NCI-H128 (cell line): Measurements from ENCODE around the gene DCN.

Experiments used
- DNase-seq: peaks from one replicate; lab custom pipeline; 2025; ENCODE audit not compliant: unreplicated experiment; lab: John Stamatoyannopoulos, UW

Gene DCN

GRCh38 chr12:91140026-91140931 is 42.3 kb downstream of the DCN start:
- no peak for DNase-seq

DNA sequence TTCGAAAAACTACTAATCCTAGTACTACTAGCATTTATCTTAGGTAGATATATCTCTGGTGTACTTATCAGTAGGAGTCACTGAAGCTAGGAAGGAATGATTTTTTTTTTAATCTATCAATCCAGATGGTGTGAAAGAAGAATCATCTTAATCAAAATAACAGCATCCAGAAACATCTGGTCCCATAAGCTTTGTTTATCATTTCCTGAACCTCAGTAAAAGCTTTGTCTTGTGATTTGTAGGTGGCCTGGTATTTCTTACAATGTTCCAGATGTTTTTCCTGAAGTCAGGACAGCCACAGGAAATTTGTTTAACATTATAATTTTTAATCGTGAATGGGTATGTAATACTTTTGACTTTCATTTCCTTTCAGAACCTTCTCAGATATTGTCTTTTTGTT is 43.3 kb downstream of the DCN start:
- no peak for DNase-seq

GRCh38 chr12:91138337-91138920 is 44.2 kb downstream of the DCN start:
- no peak for DNase-seq

- DNase-seq, result no peak
These were observed 48.7 kb downstream of the DCN start for GRCh38 chr12:91133871-91134270.

- no peak for DNase-seq
These were observed 52.8 kb downstream of the DCN start for GRCh38 chr12:91129662-91130362.

- DNase-seq, result no peak
These were observed 54.9 kb downstream of the DCN start for GRCh38 chr12:91127751-91128150.

DNA sequence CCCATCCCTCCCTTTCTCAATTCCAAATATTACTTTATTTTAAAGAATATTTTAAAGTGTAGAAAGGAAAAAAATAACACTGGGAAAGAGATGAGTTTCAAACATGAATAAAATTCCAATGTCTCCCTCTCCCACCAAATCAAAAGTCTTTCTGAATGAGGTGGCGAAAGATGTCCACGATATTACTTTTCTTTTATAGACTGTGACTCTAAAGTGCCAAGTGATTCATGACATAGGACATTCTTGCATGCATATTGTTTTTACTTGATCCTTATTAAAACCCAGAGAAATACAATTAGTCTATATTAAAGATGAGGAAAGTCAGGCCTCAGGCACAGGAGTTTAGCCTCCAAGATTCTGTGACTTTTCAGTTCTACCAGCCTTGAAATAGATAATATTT is 55.3 kb downstream of the DCN start:
- no peak for DNase-seq

GRCh38 chr12:91126516-91126915 is 56.1 kb downstream of the DCN start:
- no peak for DNase-seq

DNA sequence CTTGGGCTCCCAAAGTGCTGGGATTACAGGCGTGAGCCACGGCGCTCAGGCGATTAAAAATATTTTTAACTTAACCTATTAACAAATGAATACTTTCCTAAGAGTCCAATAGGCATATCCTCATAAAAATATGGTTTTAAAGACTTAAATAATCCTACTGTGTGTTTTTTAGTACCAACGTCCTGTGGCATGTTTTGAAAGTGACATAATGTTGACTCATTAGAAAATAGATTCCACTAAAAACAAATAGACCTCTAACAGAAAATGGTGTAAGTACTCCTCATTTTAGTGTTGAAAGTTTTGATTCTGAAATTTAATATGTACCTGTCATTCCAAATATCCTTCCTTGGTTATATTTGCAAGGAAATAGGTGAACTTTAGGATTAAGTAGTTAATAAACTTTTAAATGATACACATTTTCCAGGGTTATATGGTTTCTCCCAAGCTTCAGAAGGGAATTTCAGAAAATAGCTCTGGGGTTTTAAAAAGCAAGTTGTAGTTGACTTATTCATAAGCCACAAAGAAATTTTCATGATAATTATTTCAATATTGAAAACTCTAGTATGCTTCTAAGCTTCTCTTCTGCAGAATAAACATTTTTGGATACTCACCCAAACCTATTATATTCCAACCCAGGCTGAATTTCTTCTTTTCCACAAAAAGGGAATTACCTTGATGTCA is 59.2 kb downstream of the DCN start:
- DNase-seq, result no peak

DNA sequence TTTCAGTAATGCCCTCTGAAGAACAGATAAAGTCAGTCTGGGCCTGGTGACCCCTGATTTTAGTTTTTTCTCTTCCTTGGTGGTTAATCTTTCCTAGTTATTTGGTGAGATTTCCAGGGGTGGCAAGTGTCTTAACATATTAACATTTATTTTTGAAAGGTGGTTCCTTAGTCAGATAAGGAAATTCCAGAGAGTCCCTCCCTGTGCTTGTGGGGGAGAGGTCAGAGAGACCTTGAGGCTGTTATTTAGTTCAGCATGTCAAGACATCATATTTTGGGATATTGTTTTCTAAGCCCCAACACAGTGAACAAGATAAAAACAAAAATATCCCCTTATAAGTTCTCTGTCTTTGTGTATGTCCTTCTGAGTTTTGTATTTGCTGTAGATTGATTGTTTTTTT is 61.8 kb downstream of the DCN start:
- DNase-seq, result no peak

DNA sequence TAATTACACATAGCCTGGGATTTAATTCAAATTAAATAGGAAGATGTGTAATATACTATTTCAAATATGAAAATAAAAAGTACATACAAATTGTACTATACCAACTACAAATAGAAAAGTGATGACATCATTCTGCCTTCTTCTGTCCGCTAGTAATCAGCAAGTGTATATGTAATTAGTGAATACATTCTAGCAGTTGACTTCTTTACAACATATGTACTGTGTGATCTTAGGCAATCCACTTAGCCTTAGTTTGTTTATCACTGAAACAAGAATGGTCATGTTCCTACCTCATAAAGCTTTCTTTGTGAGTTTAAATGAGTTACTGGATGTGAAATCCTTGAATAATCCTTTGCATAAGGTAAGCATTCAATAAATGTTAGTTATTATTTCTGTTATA is 63.5 kb downstream of the DCN start:
- no peak for DNase-seq

DNA sequence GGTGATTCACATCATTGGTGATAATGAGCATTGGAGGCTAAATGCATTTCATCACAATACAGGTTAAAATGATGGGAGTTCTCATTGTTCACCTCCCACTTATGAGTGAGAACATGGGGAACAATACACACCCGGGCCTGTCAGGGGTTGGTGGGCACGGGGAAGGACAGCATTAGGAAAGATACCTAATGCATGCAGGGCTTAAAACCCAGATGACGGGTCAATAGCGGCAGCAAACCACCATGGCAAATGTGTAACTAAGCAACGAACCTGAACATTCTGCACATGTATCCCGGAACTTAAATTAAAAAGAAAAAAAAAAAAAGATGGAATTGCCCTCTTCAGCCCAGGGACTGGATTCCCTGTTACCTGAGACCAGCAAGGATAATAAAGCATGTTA is 69.0 kb downstream of the DCN start:
- no peak for DNase-seq

- DNase-seq, result no peak
These were observed 71.0 kb downstream of the DCN start, which contains the start of gene LUM for GRCh38 chr12:91111366-91112325. Gene LUM (minus strand): TSS chr12:91111494. CDS start chr12:91108979, 2,515 bp downstream.

DNA sequence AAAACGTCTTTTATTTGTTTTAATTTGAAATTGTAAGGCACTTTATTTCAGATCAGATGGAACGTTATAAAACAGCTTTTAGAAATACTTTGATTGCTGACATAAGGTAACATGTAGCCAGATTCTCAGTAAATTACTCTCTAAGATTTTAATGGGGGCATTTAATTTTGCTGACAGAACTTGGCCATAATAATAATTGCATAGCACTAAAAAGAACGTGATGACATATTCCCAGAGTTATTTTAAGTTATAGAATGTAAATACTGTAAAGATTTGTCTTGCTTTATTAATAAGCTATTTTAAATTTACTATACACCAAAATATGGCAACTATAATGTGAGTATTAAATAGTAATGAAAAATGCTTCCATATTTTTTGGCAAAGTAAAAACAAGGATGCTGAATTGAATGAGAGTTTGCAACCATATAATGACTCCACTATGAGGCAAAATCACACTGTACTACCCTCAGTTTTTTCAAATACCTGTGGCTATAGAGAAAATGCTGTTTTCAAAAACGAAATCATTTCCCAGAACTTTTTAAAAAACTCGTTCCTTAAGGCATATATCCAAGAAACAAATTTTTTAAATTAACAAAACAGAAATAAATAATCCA is 72.2 kb downstream of the DCN start:
- no peak for DNase-seq

DNA sequence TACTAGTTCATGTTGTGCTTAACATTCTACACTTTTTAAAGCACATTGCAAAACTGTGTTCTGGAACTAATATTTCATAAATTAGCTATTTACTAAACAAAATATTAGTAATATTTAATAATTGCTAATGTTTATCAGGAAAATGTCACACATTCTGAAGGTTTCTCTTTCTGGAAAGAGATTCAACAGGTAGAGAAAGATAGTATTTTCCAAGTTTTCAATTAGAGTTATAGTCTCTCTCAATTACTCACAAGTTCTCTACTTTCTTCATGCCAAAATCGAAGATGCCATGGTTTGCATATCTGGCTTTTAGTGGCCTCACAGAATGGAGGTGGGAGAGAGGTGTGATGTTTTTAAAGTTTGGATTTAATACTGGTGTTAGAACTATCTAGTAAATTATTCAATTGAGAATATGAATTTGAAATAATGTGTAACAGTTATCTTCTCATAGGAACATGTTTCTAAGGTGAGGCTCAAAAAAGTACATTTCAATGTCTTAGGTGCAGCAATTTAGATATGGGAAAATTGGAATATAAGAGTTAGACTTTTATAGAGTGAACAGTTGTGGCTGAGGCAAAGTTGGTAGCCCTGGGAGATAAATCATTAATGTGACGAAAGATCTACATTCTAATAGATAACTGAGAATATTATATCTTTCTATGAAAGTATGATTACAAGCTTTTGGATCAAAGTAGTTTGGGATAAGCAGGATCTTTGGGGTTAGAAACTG is 72.9 kb downstream of the DCN start:
- no peak for DNase-seq

- DNase-seq, result no peak
These were observed 73.5 kb downstream of the DCN start for GRCh38 chr12:91109148-91109564.

- no peak for DNase-seq
These were observed 74.3 kb downstream of the DCN start for GRCh38 chr12:91108196-91108755.

DNA sequence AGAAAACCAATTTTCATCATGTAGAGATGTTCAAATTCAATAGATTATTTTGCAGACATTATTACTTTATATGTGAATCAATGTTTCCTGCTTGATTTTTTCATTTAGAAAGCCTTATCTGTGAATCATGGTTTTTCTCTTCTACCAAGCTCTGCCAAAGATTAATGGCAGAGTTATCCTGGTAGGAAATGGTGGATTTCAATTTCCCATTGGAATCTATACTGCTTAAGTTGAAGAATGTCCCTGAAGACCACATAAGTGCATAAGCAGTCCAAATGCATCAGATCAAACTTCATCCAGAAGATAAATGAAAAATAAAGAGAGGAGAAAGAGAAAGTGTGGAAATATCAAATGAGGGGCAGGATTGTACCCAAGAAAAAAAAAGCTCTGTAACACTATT is 76.3 kb downstream of the DCN start:
- no peak for DNase-seq

DNA sequence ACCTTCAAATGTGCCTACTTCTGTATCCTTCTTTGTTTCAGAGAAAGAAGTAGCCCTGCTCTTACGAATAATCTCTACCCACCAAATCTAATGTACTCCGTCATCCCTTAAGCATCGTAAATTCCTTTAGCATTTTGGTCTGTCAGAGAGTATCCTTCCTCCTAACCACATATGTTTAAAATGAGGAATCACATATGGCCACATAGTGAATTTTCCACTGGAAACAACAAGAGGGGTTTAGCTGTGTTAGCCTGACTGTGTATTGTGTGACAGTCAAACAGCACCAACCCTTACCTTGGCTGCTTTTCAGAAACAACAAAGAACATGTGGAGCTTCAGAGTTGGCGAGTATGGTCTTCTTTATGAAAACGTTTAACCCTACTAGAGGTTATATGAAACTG is 76.8 kb downstream of the DCN start:
- DNase-seq, result no peak
